NCI-H2196 treated with DMSO at 0.1 percent for 48 hours (cell line): ENCODE results near the gene CENPO.
"Not testable (repeated sequence)": the region's sequence is repeated elsewhere in the genome, so short reads cannot be mapped to it uniquely, and the experiment has no call there.

Experiments
- DNase-seq: peaks from one replicate; lab custom pipeline; 2025; ENCODE audit not compliant: unreplicated experiment; lab: John Stamatoyannopoulos, UW

CENPO gene

DNA sequence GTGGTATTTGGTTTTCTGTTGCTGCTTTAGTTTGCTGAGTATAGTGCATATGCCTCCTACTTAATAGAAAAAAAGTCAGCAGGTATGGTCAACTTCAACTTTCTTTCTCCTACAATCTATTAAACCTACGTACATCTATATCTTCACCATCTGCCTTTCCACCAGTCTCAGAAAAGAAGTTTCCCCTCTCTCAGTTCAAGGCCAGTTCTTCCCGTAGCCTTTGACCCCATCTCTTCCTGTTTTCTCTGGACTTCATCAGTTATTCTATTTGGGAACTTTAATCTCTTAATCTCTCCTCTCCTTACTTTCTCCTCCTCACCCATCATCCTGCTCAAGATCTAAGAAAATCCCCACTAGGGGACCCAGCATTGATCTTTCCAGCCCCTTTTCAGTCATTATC, 5.7 kb upstream of the CENPO start:
- no peak for DNase-seq

DNA sequence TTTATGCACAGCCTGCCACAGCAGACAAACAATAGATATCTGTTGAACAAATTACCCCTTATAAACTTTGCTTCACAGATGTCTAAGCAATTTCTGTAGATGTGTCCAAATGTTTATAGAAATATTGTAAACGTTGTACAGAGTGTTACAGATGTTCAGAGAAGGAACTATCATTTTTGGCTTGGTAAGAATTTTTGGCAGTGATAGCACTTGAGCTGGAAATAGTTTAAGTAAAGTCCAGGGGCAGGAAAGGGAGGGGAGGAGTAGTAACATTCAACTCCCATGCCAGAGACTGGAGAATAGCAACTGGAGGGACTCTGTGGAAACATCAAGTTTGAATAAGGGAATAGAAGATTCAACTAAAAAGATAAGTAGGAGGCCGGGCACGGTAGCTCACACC, 4.4 kb upstream of the CENPO start:
- no peak for DNase-seq

DNA sequence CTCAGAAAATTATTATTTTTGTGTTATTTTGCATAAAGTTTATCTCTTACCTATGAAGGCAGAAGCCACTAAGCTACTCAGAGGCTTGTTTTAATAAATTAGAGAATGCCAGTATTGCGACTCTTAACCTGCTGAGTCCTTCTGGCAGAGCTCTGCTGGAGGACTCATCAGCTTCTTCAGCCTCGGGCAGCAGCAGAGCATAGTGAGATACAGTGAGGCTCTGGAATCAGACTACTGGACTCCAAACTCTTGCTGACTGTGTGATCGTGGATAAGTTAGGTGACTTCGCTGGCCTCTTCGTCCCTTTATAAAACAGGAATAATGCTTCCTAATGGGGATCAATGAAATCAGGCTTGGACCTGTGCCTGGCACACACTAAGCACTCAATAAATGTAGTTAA, 1.8 kb upstream of the CENPO start:
- DNase-seq, result no peak

DNA sequence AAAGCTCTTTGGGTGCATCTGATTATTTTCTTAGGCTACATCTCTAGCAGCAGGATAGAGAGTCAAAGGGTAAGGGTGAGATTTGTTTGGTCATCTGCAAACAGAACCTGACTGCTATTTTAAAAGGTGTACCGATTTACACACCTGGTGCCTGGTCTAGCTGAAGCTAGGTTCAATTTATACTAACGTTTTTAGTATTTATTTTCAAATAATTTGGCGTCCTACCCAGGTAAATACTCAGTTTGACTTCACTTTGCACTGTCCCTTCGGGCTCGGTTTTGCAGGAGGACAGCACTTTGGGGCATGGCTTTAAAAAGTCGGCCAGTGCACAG, 717 bp upstream of the CENPO start:
- DNase-seq, result no peak

DNA sequence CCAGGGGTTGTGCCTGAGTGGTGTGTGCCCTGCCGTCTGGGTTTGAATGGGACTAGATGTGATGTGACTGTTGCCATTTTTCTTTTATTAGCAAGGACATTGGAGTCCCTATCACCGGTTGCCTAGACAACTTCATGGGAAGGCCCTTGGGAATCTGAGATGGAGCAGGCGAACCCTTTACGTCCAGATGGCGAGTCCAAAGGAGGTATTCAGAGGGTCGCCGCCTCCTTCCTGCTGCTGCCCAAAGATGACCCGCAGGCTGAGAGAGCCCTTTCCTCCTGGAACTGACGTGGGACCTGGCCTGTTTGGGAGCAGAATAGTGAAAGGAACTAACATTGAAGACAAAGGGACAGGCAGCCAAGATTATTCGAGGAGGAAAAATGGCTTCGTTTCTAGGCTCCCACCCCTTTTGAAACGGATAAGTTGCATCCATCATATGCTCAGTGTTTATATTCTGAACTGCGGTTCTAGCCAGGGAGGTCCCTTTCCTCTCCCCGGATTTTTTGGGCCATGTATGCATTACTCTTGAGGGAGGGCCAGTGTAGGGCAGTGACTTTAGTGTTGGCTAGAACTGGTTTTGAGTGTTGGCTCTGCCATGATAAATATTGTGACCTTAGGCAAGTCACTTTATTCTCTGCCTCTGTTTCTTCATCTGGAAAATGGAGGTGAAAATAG, 673 bp downstream of the CENPO start:
- DNase-seq, result no peak

DNA sequence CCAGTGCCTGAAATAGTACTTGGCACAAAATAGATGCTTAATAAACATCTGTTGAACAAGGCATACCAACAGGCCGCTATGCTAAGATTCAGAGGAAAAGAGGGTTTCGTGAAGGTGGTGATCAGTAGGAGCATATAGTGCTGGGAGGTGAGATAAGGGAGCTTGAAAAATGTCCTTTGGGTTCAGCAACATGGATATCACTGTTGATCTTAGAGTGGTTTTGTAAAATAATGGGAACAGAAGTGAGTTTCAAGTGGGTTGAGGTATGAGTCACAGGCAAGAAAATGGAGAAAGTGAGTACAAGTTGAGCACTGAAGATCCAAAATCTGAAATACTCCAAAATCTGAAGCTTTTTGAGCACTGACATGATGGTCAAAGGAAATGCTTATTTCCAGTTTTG, 4.4 kb downstream of the CENPO start:
- no peak for DNase-seq

DNA sequence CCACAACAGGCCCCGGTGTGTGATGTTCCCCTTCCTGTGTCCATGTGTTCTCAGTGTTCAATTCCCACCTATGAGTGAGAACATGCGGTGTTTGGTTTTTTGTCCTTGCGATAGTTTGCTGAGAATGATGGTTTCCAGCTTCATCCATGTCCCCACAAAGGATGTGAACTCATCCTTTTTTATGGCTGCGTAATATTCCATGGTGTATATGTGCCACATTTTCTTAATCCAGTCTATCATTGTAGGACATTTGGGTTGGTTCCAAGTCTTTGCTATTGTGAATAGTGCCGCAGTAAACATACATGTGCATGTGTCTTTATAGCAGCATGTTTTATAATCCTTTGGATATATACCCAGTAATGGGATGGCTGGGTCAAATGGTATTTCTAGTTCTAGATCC, 7.3 kb downstream of the CENPO start:
- not testable (repeated sequence) for DNase-seq

DNA sequence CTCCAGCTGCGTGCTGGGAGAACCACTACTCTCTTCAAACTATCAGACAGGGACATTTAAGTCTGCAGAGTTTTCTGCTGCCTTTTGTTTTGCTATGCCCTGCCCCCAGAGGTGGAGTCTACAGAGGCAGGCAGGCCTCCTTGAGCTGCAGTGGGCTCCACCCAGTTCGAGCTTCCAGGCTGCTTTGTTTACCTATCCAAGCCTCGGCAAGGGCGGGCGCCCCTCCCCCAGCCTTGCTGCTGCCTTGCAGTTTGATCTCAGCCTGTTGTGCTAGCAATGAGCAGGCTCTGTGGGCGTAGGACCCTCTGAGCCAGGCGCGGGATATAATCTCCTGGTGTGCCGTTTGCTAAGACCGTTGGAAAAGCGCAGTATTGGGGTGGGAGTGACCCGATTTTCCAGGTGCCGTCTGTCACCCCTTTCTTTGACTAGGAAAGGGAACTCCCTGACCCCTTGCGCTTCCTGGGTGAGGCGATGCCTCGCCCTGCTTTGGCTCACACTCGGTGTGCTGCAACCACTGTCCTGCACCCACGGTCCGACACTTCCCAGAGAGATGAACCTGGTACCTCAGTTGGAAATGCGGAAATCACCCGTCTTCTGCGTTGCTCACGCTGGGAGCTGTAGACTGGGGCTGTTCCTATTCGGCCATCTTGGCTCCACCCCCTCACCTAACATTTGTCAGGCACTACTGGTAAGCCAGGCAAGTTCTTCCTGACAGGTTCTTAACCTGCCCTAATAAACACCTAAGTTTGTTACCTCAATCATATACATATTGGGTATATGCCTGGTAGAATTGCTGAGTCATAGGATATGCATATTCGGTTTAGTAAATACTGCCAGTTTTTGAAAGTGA, 12.8 kb downstream of the CENPO start:
- not testable (repeated sequence) for DNase-seq

DNA sequence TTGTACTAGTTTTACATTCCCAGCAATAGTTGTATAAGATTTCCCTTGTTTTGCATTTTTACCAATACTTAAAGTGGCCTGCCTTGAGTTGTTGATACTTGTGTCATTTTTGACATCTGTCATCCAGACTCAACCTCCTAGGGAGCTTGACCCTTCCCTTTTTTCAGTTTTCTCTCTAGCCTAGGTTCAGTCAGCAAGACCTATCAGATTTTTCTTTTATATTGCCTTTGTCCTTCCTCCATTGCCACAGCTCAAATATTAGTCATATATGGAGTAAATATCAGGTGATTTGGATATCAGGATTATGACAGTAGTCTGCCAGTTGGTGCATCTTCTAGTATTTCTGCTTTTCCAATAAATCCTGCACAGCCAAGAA, 13.4 kb downstream of the CENPO start:
- DNase-seq, result no peak

DNA sequence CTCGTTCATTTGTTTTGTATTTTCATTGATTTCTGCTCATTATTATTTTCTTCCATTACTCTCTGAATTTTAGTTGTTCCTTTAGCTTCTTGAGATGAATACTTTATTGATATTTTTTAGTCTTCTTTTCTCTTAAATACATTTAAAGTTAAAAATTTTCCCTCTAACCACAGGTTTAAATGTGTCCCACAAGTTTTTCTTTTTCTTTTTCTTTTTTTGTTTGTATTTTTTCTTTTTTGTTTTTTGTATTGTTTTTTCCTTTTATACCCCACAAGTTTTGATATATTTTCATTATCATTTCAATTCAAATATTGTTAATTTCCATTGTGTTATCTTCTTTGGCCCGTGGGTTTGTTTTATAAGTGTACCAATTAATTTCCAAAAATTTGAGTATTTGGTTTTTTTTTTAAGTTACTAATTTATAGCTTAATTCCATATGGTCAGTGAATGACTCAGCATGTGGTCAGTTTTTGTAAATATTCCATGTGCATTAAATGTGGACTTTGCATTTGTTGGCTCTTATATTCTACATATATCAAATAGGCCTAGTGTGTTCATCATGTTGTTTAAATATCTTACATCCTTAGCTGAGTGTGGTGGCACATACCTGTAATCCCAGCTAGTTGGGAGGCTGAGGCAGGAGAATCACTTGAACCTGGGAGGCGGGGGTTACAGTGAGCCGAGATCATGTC, 16.2 kb downstream of the CENPO start:
- no peak for DNase-seq

DNA sequence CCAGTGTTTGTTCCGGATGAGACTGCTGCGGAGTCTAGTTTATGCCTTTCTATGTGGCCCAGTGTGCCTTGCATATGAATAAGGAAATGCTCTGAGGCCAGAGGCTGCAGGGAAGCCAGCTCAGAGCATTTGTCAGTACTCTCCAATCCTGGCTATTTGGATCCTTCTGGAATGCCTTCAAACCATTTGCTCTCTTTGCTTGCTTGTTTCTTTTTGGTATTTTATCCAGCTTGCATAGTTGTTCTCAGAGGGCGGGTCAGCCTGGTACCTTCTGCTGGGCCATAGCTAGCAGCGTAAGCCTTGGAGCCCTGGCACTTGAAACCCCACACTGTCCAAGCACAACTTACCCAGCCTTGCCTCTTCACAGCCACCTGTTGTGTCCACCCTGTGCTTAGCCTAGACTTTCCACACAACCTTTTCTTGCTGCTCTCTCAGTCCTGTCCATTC, 20.5 kb downstream of the CENPO start:
- DNase-seq, result no peak

DNA sequence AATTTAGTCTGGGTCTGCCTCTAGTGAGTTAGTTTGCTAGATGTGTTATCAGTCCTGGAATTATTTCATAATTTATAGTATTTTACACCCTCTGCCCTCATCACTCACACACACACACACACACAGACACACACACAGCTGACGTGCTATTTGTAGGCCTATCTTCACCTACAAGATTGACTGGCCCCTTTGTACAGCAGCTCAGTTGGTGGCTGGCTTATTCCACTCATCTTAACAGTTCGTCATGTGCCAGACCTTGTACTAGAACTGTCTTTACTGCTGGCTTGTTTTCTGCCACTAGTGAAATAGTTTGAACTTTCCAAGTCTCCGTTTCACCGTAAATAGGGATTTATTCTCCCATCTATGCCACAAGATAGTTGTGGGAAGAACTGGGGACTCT, 21.3 kb downstream of the CENPO start:
- DNase-seq, result no peak

DNA sequence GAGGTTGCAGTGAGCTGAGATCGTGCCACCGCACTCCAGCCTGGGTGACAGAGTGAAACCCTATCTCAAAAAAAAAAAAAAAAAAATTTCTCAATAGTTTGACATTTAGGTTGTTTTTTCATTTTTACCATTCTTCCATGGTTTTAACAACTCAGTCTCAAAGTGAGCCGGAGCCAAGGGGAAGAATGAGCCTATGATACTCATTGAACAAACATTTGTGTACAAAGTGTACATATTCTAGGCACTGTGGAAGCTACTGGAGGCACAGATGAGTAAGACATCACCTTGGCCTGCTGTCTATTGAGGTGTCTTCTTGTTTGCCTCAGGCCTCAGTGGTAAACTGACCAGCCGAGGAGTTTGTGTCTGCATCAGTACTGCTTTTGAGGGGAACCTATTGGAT, 21.9 kb downstream of the CENPO start:
- no peak for DNase-seq

DNA sequence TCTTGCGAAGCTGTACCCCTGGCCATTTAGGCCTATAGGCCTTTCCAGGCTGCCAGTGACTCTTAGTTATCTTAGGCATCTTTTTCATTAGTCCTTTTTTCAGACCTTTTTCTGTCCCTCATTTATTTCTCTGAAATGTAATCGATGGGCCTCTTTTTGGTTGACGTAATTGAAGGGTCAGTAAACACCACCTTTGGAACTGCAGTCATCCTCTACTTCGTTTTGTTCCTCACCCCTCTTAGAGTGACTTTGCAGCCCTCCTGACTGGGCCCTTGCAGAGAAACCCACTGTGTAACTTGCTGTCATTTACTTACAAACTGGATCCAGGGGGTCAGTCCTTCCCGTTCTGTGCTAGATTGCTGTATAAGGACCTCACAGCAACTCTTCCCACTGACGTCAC, 23.2 kb downstream of the CENPO start:
- DNase-seq, result no peak

DNA sequence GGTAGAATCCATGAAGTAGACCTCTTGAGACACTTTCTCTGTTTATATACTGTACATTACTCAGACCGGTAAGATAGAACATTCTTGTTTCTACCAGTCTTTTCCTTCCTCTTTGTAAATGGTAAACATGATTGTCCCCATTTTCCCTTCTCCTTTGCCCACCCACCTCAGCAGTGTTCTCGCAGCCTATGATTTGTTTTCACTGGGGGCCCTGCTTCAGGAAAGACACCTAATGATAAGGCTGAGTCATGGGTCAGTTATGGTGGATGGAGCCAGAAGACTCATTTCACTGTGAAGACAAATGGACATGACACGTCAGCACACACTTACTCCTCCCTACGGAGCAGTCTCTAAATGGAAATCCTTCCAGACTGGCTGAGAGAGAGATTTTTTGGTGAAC, 23.7 kb downstream of the CENPO start:
- no peak for DNase-seq

DNA sequence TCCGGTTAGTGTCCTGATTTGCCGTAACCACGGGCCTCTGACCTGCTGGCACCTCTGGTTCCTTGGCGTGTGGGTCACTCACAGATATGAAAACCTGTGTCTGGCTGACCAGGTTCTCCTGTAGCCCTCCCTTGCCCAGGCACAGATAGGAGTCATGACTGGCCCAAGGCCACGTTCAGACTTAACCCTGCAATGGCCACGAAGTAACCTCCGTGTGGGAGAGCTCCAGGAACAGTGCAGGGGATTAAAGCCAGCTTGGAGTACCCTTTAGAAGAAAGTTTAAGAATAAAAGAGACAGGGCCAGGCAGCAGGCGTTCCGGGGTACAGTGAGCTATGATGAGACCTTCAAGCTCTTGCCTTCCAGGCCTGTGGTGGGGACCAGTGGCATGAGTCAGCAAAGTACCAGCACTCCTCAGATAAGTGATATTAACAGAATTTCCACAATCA, 25.5 kb downstream of the CENPO start:
- DNase-seq, result no peak

DNA sequence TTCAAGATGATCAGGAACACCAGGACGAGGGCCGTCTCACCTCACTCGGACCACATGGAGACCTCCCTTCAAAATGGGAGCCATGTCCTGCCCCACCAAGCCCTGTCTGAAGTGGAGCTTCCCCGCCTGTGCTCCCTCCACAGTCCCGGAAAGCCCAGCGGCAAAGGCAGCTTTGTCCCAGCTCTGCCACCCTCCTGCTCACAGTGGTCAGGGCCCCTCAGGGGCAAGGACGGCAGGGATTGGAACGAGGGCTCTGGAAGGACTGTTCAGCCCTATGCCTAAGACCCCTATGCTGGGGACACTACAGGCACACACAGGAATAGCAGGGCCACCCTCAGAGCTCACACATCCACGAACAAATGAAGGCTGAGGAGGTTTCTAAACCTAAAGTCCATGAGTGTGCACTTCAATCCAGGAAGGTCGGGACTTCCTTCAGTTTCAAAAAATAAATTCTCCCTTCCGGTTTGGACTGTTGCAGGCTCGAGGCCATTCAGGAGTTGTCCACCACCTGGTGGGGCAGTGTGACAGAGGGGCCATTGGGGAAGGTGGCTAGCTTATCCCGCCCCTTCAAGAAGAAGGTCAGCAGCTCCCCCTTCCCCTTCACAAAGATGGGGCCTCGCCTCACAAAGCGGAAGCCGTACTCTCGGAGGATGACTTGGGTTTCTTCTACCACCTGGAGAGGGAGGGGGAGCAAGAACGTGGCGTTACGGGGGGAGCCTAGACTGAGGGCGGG, 26.4 kb downstream of the CENPO start:
- DNase-seq, result no peak

DNA sequence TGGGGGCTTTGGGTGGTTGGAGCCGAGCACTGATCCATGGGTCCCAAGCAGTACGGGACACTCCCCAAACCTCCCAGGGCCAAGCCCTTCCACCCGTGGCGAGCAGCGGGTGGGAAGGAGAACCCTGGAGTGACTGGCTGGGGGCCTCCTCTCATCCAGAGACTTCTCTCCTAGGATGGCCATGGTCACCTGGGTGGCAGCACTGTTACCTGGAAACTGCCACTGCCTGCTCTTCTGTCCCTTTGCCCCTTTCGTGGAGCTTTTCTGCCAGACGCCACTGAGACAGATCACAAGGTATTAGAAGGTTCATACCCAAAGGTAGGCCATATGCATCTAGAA, 26.9 kb downstream of the CENPO start:
- no peak for DNase-seq

DNA sequence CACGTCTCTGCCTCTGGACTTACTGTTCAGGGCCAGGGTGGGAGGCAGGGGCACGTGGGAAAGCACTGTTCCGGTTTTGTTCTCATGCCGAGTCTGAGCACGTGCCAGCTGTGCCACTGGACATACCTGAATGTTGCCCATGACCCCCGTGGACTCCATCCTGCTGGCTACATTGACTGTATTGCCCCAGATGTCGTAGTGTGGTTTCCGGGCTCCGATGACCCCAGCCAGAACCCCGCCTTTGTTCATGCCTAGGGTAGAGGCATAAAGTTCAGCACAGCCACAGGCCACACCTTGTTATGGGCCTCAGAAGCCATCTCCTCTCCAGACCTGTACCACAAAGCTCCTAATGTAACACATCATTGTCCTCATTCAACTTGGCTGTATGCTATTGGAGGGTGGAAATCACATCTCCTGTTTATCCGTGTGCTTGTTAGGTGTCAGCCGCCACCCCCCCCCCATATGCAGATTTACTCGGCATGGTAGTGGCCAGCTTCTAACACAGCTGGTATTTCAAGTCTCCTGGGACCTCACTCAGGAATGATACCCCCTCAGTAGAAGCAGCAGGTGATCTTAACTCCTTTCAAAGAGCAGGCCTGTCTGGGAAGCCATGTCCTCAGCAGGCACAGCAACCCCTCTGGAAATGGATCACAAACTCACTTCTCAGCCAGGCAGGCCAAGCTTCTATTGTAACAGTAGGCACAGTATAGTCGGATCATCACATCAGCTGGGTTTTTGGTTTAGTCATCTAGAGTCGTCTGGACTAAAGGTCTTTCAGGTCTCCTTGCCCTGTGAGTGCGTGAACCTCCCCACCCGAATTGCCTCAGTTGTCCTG, 27.6 kb downstream of the CENPO start:
- DNase-seq, result no peak

DNA sequence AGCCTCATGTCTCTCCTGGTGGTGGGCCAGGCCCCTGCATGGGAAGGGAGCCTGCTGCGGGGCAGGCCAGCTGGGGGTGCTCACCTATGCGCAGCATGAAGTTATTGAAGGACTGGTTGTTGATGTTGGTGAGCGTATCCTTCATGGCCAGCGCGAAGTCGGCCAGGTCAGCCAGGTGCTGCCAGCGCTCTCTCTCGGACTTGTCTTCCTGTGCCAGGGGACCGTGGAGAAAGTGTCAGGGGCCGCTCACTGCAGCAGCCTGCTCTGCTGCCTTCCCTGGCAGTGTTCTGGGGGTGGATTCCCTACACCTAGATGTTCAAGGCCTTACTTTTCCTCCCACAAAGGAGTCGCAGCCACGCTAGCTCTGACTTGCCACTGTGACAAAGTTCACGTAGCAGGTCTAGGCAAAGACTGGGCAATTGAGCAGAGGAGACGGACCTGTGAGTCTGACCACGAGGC, 28.2 kb downstream of the CENPO start:
- DNase-seq, result no peak
